Lower lobe of right lung (tissue), 2 donors: ENCODE data around the gene GALNTL6. TPM values are rescaled to one million over a fixed set of nuclear protein-coding genes. Genes with fewer than 3 reads are reported as not detected.

Source experiments
- ATAC-seq, 2 donors: fragments of 200-7000 bp; cut with Tn5 transposase; one replicate each; pipeline ENCODE4 v1.9.1; 2020 to 2022; ENCODE audit warnings: mild to moderate bottlenecking in 2 of 2, moderate library complexity in 2 of 2
- DNase-seq: peaks from one replicate; pipeline ENCODE4 v3.0.0-alpha.2; 2020
- H3K27ac ChIP-seq: fragments of 200-600 bp; one replicate; pipeline ENCODE4 v1.8.0; 2022
- H3K27me3 ChIP-seq: fragments of 200-600 bp; one replicate; pipeline ENCODE4 v1.8.0; 2022; ENCODE audit warnings: low read depth
- H3K36me3 ChIP-seq: fragments of 200-600 bp; one replicate; pipeline ENCODE4 v1.8.0; 2022; ENCODE audit warnings: mild to moderate bottlenecking
- H3K4me1 ChIP-seq: fragments of 200-600 bp; one replicate; pipeline ENCODE4 v1.8.0; 2022
- H3K4me3 ChIP-seq: fragments of 200-600 bp; one replicate; pipeline ENCODE4 v1.8.0; 2022; ENCODE audit warnings: mild to moderate bottlenecking
- H3K9me3 ChIP-seq: fragments of 200-600 bp; one replicate; pipeline ENCODE4 v1.8.0; 2022
- CTCF ChIP-seq: fragments of 200-600 bp; IDR thresholded peaks from one replicate; pipeline ENCODE4 v1.8.0; 2022; ENCODE audit warnings: antibody characterized with exemption, mild to moderate bottlenecking
- intact Hi-C: fragments of 100-400 bp; cut with DNase I; formaldehyde crosslinking; loops from one replicate; pipeline ENCODE4 v1.11.0; 2022
- total RNA-seq: library from RNA; stranded (reverse); fragmentation: NEBNext Ultra II Directional; extraction: Animal tissue kit (Norgen Biotek cat#: 25700); gene quantifications from one replicate; pipeline ENCODE4 v1.2.1, GENCODE V29; 2021
- donor health status: DM: no; HTN: yes; CAD: no; lungs with severe emphysema.

Gene GALNTL6
- total RNA-seq, 1 donor from 2014 or later, result not detected

GRCh38 chr4:172515266-172515879 lies 702.2 kb downstream of the GALNTL6 start:
- H3K9me3 ChIP-seq, result no peaks in the 10 kb centered on the region
- H3K27ac ChIP-seq, result no peak overlapping the region
- no peaks in the 10 kb centered on the region for H3K27me3 ChIP-seq
- no peak overlapping the region for H3K4me3 ChIP-seq
- TF ChIP-seq CTCF, result no peak
- no peak for DNase-seq
- H3K4me1 ChIP-seq, result no peaks in the 10 kb centered on the region
- intact Hi-C loops, result no loop called here
- H3K36me3 ChIP-seq, result no peaks in the 10 kb centered on the region
- ATAC-seq, result no peak

GRCh38 chr4:172517391-172517790 lies 704.2 kb downstream of the GALNTL6 start:
- ATAC-seq, result no peak
- intact Hi-C loops, result no loop called here
- no peak for TF ChIP-seq CTCF

GRCh38 chr4:172521248-172521647 lies 708.0 kb downstream of the GALNTL6 start:
- Histone ChIP-seq H3K27ac (no peak overlapping the region), H3K4me3 (no peak overlapping the region), H3K4me1 (no peaks in the 10 kb centered on the region), H3K27me3 (no peaks in the 10 kb centered on the region), H3K36me3 (no peaks in the 10 kb centered on the region), H3K9me3 (no peaks in the 10 kb centered on the region)
- DNase-seq, result no peak
- ATAC-seq, result no peak
- intact Hi-C loops, result no loop called here
- no peak for TF ChIP-seq CTCF

More at GRCh38 chr4:172517391-172517790, 704.2 kb downstream of the GALNTL6 start:
- Histone ChIP-seq H3K36me3 (no peaks in the 10 kb centered on the region), H3K27me3 (no peaks in the 10 kb centered on the region), H3K27ac (no peak overlapping the region), H3K4me3 (no peak overlapping the region), H3K4me1 (no peaks in the 10 kb centered on the region), H3K9me3 (no peaks in the 10 kb centered on the region)
- DNase-seq, result no peak

- ATAC-seq (no peak), DNase-seq (no peak)
- Histone ChIP-seq H3K36me3 (no peaks in the 10 kb centered on the region), H3K9me3 (no peaks in the 10 kb centered on the region), H3K27ac (no peak overlapping the region), H3K4me1 (no peaks in the 10 kb centered on the region), H3K27me3 (no peaks in the 10 kb centered on the region), H3K4me3 (no peak overlapping the region)
- intact Hi-C loops, result no loop called here
- no peak for TF ChIP-seq CTCF
Observed at GRCh38 chr4:172521680-172522079, 708.5 kb downstream of the GALNTL6 start.

- no peak overlapping the region for H3K27ac ChIP-seq
- no peak for TF ChIP-seq CTCF
- no peak overlapping the region for H3K4me3 ChIP-seq
- DNase-seq (no peak), ATAC-seq (no peak)
- no peaks in the 10 kb centered on the region for H3K36me3 ChIP-seq
- intact Hi-C loops, result no loop called here
- no peaks in the 10 kb centered on the region for H3K4me1 ChIP-seq
- no peaks in the 10 kb centered on the region for H3K9me3 ChIP-seq
- H3K27me3 ChIP-seq, result no peaks in the 10 kb centered on the region
Observed at GRCh38 chr4:172543249-172543648, 730.0 kb downstream of the GALNTL6 start.
